HEK293 (cell line): Measurements from ENCODE around the gene S100A4.

Source experiments
- CTCF ChIA-PET: fragments of 350-600 bp; formaldehyde crosslinking; extraction: SDS; loops from one replicate; lab custom pipeline; 2021; ENCODE audit warnings: antibody characterized with exemption; lab: Yijun Ruan, JAX
- POLR2A ChIA-PET: fragments of 300-600 bp; formaldehyde crosslinking; extraction: SDS; loops from one replicate; lab custom pipeline; 2020; ENCODE audit warnings: antibody characterized with exemption, inconsistent platforms; lab: Yijun Ruan, JAX
- H3K27ac ChIP-seq: fragments of 200-500 bp; sonication (Bioruptor generic); 2 replicates; pipeline ENCODE4 v1.5.1; 2014; ENCODE audit warnings: low read depth, low read length, control low read depth, inconsistent platforms; ENCODE audit errors: extremely low read depth
- H3K36me3 ChIP-seq, 2 experiments: fragments of 200-500 bp in 1 of 2; sonication (Bioruptor generic) in 1 of 2; 1 replicate in 1 of 2; 2 replicates in 1 of 2; pipeline ENCODE4 v1.5.1; 2014 to 2017; ENCODE audit warnings: inconsistent platforms in 2 of 2, low read length in 2 of 2; ENCODE audit not compliant: control insufficient read depth in 2 of 2, insufficient read depth in 1 of 2
- H3K4me1 ChIP-seq: fragments of 200-500 bp; sonication (Bioruptor generic); 2 replicates; pipeline ENCODE4 v1.5.1; 2014; ENCODE audit warnings: mild to moderate bottlenecking, low read length, inconsistent platforms; ENCODE audit not compliant: control insufficient read depth, insufficient read depth
- H3K4me3 ChIP-seq: 2 replicates; pipeline ENCODE4 v1.5.1; 2011; ENCODE audit warnings: low read depth, mild to moderate bottlenecking, control low read depth, low read length, moderate library complexity
- H3K9me3 ChIP-seq: fragments of 200-500 bp; sonication (Bioruptor generic); 2 replicates; pipeline ENCODE4 v1.5.1; 2014; ENCODE audit warnings: low read depth, low read length, inconsistent platforms; ENCODE audit not compliant: control insufficient read depth, insufficient read depth
- EGR2 ChIP-seq: fragments of 450-650 bp; formaldehyde crosslinking; IDR thresholded peaks from 2 replicates; pipeline ENCODE4 v1.5.1; 2016; ENCODE audit warnings: low read depth, missing biosample characterization, missing genetic modification characterization
- HOXC10 ChIP-seq: sonication (generic); formaldehyde crosslinking; IDR thresholded peaks from 2 replicates; pipeline ENCODE4 v1.8.1; 2023; ENCODE audit warnings: mild to moderate bottlenecking, missing genetic modification reagents
- IKZF3 ChIP-seq: fragments of 450-650 bp; IDR thresholded peaks from 2 replicates; pipeline ENCODE4 v1.5.0; 2018; ENCODE audit warnings: missing biosample characterization, mild to moderate bottlenecking, missing genetic modification characterization, moderate library complexity
- KLF9 ChIP-seq: fragments of 450-650 bp; formaldehyde crosslinking; IDR thresholded peaks from 2 replicates; pipeline ENCODE4 v1.5.1; 2016; ENCODE audit warnings: missing biosample characterization, missing genetic modification characterization, low read depth
- MZF1 ChIP-seq: fragments of 450-650 bp; formaldehyde crosslinking; IDR thresholded peaks from 2 replicates; pipeline ENCODE4 v1.5.1; 2017; ENCODE audit warnings: missing biosample characterization, missing genetic modification characterization, borderline replicate concordance
- OSR2 ChIP-seq: fragments of 450-650 bp; formaldehyde crosslinking; IDR thresholded peaks from 2 replicates; pipeline ENCODE4 v1.5.1; 2016; ENCODE audit warnings: missing biosample characterization, missing genetic modification characterization
- PRDM1 ChIP-seq: fragments of 450-650 bp; formaldehyde crosslinking; IDR thresholded peaks from 2 replicates; pipeline ENCODE4; 2016; ENCODE audit warnings: missing biosample characterization, missing genetic modification characterization
- TRIM28 ChIP-seq: IDR thresholded peaks from 2 replicates; pipeline ENCODE4 v1.6.1; 2011; ENCODE audit warnings: low read length, control low read depth, borderline replicate concordance
- YY1 ChIP-seq: fragments of 450-650 bp; formaldehyde crosslinking; IDR thresholded peaks from 2 replicates; pipeline ENCODE4 v1.5.1; 2018; ENCODE audit warnings: missing biosample characterization, missing genetic modification characterization
- ZBTB11 ChIP-seq: fragments of 450-650 bp; formaldehyde crosslinking; conservative IDR thresholded peaks from 2 replicates; pipeline ENCODE4 v1.5.1; 2016; ENCODE audit warnings: low read depth, missing biosample characterization, missing genetic modification characterization
- ZBTB21 ChIP-seq: fragments of 450-650 bp; formaldehyde crosslinking; IDR thresholded peaks from 2 replicates; pipeline ENCODE4 v1.5.1; 2017; ENCODE audit warnings: missing biosample characterization, missing genetic modification characterization
- ZBTB7A ChIP-seq: fragments of 450-650 bp; formaldehyde crosslinking; IDR thresholded peaks from 2 replicates; pipeline ENCODE4 v1.5.1; 2016; ENCODE audit warnings: low read depth, missing biosample characterization, missing genetic modification characterization
- ZNF114 ChIP-seq: fragments of 450-650 bp; formaldehyde crosslinking; IDR thresholded peaks from 2 replicates; pipeline ENCODE4 v1.5.0; 2017; ENCODE audit warnings: missing biosample characterization, missing genetic modification characterization
- ZNF146 ChIP-seq: fragments of 450-650 bp; formaldehyde crosslinking; IDR thresholded peaks from 2 replicates; pipeline ENCODE4 v1.5.1; 2016; ENCODE audit warnings: missing biosample characterization, missing genetic modification characterization
- ZNF155 ChIP-seq: fragments of 450-650 bp; formaldehyde crosslinking; IDR thresholded peaks from 2 replicates; pipeline ENCODE4 v1.5.1; 2016; ENCODE audit warnings: missing biosample characterization, missing genetic modification characterization
- ZNF157 ChIP-seq: fragments of 450-650 bp; formaldehyde crosslinking; IDR thresholded peaks from 2 replicates; pipeline ENCODE4 v1.5.1; 2016; ENCODE audit warnings: missing biosample characterization, missing genetic modification characterization
- ZNF18 ChIP-seq: fragments of 450-650 bp; formaldehyde crosslinking; IDR thresholded peaks from 2 replicates; pipeline ENCODE4 v1.5.1; 2016; ENCODE audit warnings: missing biosample characterization, missing genetic modification characterization
- ZNF274 ChIP-seq, 2 experiments: fragments of 200-500 bp in 1 of 2; fragments of 450-650 bp in 1 of 2; sonication (Bioruptor generic) in 1 of 2; formaldehyde crosslinking in 1 of 2; IDR thresholded peaks; 2 replicates each; pipeline versions ENCODE4 v1.5.1 to v1.6.1; 2014 to 2016; ENCODE audit warnings: borderline replicate concordance in 1 of 2, inconsistent platforms in 1 of 2, low read length in 1 of 2, missing biosample characterization in 1 of 2, missing genetic modification characterization in 1 of 2
- ZNF391 ChIP-seq: fragments of 450-650 bp; formaldehyde crosslinking; IDR thresholded peaks from 2 replicates; pipeline ENCODE4 v1.5.1; 2016; ENCODE audit warnings: low read depth, missing biosample characterization, missing genetic modification characterization, borderline replicate concordance
- ZNF529 ChIP-seq: fragments of 450-650 bp; formaldehyde crosslinking; IDR thresholded peaks from 2 replicates; pipeline ENCODE4 v1.5.1; 2017; ENCODE audit warnings: missing genetic modification characterization, missing biosample characterization; ENCODE audit not compliant: insufficient replicate concordance
- ZNF555 ChIP-seq: fragments of 450-650 bp; formaldehyde crosslinking; conservative IDR thresholded peaks from 2 replicates; pipeline ENCODE4 v1.5.1; 2017; ENCODE audit warnings: missing biosample characterization, mild to moderate bottlenecking, missing genetic modification characterization, inconsistent platforms

The S100A4 gene

GRCh38 chr1:153550827-153551500 is 5.4 kb upstream of the S100A4 start:
- Histone ChIP-seq H3K4me1 (no peaks in the 10 kb centered on the region), H3K27ac (no peak overlapping the region), H3K36me3 (no peaks in the 10 kb centered on the region), H3K4me3 (no peak overlapping the region), H3K9me3 (no peaks in the 10 kb centered on the region)
- ChIA-PET POLR2A (interaction anchor here (0.7 to 1.0 kb wide), 3 partner anchors 11 to 426 kb away, joined by 3 read pairs; partner anchors contain the start of genes JTB and S100A2), CTCF (interaction anchor here (0.7 to 3.3 kb wide), 6 partner anchors 13 to 632 kb away, joined by 3 to 12 read pairs (median 5); no protein-coding TSS in a partner anchor)
- TF ChIP-seq ZNF391 (tag by site-specific recombination) = no peak
- TF ChIP-seq PRDM1 (tag by site-specific recombination) = no peak
- no peak for TF ChIP-seq MZF1
- TF ChIP-seq ZNF555 (tag by site-specific recombination) = no peak
- TF ChIP-seq ZNF155 (tag by site-specific recombination) = no peak
- no peak for TF ChIP-seq ZBTB11 (tag by site-specific recombination)
- TF ChIP-seq EGR2 = no peak
- no peak for TF ChIP-seq HOXC10 (CRISPR knock-in tag)
- no peak for TF ChIP-seq ZNF146 (tag by site-specific recombination)
- no peak for TF ChIP-seq ZNF529 (tag by site-specific recombination)
- no peak for TF ChIP-seq ZNF18 (tag by site-specific recombination)
- no peak for TF ChIP-seq ZBTB21 (tag by site-specific recombination)
- TF ChIP-seq TRIM28 = no peak
- TF ChIP-seq IKZF3 (tag by site-specific recombination) = no peak
- no peak for TF ChIP-seq ZNF274 (IDR thresholded peaks at IDR 0.05; ENCODE audit: low read length)
- no peak for TF ChIP-seq ZNF274 (tag by site-specific recombination; IDR thresholded peaks at IDR 0.05; ENCODE audit: borderline replicate concordance)
- no peak for TF ChIP-seq ZBTB7A (tag by site-specific recombination)
- no peak for TF ChIP-seq YY1

- Histone ChIP-seq H3K4me1 (no peaks in the 10 kb centered on the region), H3K4me3 (no peak overlapping the region), H3K27ac (no peak overlapping the region), H3K9me3 (no peaks in the 10 kb centered on the region), H3K36me3 (no peaks in the 10 kb centered on the region)
- TF ChIP-seq ZNF157 (tag by site-specific recombination) = no peak
- TF ChIP-seq OSR2 = no peak
- no peak for TF ChIP-seq ZBTB21 (tag by site-specific recombination)
- no peak for TF ChIP-seq KLF9 (tag by site-specific recombination)
- no peak for TF ChIP-seq ZNF114 (tag by site-specific recombination)
- POLR2A ChIA-PET = interaction anchor here (0.7 to 1.0 kb wide), 2 partner anchors 16 to 427 kb away, joined by 3 read pairs; partner anchors contain the start of genes JTB and S100A2
- CTCF ChIA-PET = interaction anchor here (0.7 to 3.3 kb wide), 8 partner anchors 14 to 631 kb away, joined by 3 to 12 read pairs (median 4); partner anchors contain the start of gene S100A13
Measured at GRCh38 chr1:153550398-153550758, 4.8 kb upstream of the S100A4 start.
